Measurements from ENCODE around the gene MAP3K8. TPM values are rescaled to one million over a fixed set of nuclear protein-coding genes. Genes with fewer than 3 reads are reported as not detected.
A peak's percentile ranks its signal among the peaks of the same experiment; 100 is the strongest.

The MAP3K8 gene
- total and polyA plus RNA-seq, 11 donors = 3.6 to 39.0 (median 5.8) TPM

GRCh38 chr10:30412901-30413300 is 21.1 kb upstream of the MAP3K8 start:
- no peak for ATAC-seq
- intact Hi-C loops (cut with DNase I) = loop anchor here in 7 of 10 donors (2.0 to 5.0 kb wide), 5 partner anchors 119 to 179 kb away; no protein-coding TSS in a partner anchor

GRCh38 chr10:30413996-30414576 is 19.9 kb upstream of the MAP3K8 start:
- WGBS, 4 donors = 23 to 31% (median 28%) methylated on average over 3 of the region's 3 CpGs
- Histone ChIP-seq H3K9me3 (no peaks in the 10 kb centered on the region), H3K4me3 (no peak overlapping the region), H3K4me1 (peaks cover 0 to 24% (median 0%) of the 10 kb centered on the region in 12 donors), H3K27ac (no peak overlapping the region), H3K36me3 (no peaks in the 10 kb centered on the region), H3K27me3 (no peaks in the 10 kb centered on the region)
- no peak for DNase-seq
- peak; percentile 53 to 83 (median 74) for ATAC-seq
- peak; percentile 72 to 86 (median 76) for TF ChIP-seq CTCF (IDR thresholded peaks at IDR 0.05)
- TF ChIP-seq POLR2A (IDR thresholded peaks at IDR 0.05) = no peak
- intact Hi-C loops (cut with DNase I) = loop anchor here (1.0 to 5.0 kb wide), 6 partner anchors 118 to 178 kb away; no protein-coding TSS in a partner anchor

More at GRCh38 chr10:30412901-30413300, 21.1 kb upstream of the MAP3K8 start:
- TF ChIP-seq CTCF (IDR thresholded peaks at IDR 0.05) = no peak
- no peak for TF ChIP-seq POLR2A (IDR thresholded peaks at IDR 0.05)
- Histone ChIP-seq H3K4me3 (no peak overlapping the region), H3K27me3 (no peaks in the 10 kb centered on the region), H3K9me3 (no peaks in the 10 kb centered on the region), H3K27ac (no peak overlapping the region), H3K36me3 (no peaks in the 10 kb centered on the region), H3K4me1 (peaks cover 0 to 12% (median 0%) of the 10 kb centered on the region in 12 donors)
- no peak for DNase-seq

GRCh38 chr10:30415593-30415992 is 18.4 kb upstream of the MAP3K8 start:
- TF ChIP-seq CTCF (IDR thresholded peaks at IDR 0.05) (no peak), POLR2A (IDR thresholded peaks at IDR 0.05) (no peak)
- no peak for DNase-seq
- no peak overlapping the region for H3K27ac ChIP-seq
- no peak overlapping the region for H3K4me3 ChIP-seq
- no peak for ATAC-seq
- H3K9me3 ChIP-seq = no peaks in the 10 kb centered on the region
- H3K4me1 ChIP-seq = peaks cover 0 to 32% (median 0%) of the 10 kb centered on the region in 12 donors
- no peaks in the 10 kb centered on the region for H3K36me3 ChIP-seq
- intact Hi-C loops (cut with DNase I) = loop anchor here in 7 of 10 donors (2.0 to 5.0 kb wide), 5 partner anchors 42 to 172 kb away; no protein-coding TSS in a partner anchor
- no peaks in the 10 kb centered on the region for H3K27me3 ChIP-seq
- 90 to 95% (median 92%) methylated on average over 7 of the region's 7 CpGs for WGBS, 4 donors

GRCh38 chr10:30417301-30417700 is 16.7 kb upstream of the MAP3K8 start:
- no peak for DNase-seq
- H3K9me3 ChIP-seq = no peaks in the 10 kb centered on the region
- H3K27ac ChIP-seq = no peak overlapping the region
- H3K4me1 ChIP-seq = peaks cover 0 to 41% (median 0%) of the 10 kb centered on the region in 12 donors
- no peaks in the 10 kb centered on the region for H3K36me3 ChIP-seq
- intact Hi-C loops (cut with DNase I) = loop anchor here in 3 of 10 donors (5.0 kb wide), 4 partner anchors 40 to 170 kb away; no protein-coding TSS in a partner anchor
- no peak overlapping the region for H3K4me3 ChIP-seq
- no peaks in the 10 kb centered on the region for H3K27me3 ChIP-seq
- ATAC-seq = no peak
- 70 to 85% (median 76%) methylated on average over 3 of the region's 3 CpGs for WGBS, 4 donors
- no peak for TF ChIP-seq CTCF (IDR thresholded peaks at IDR 0.05)
- no peak for TF ChIP-seq POLR2A (IDR thresholded peaks at IDR 0.05)
